Liver (tissue), 9 donors: ENCODE results near the gene CBR4. TPM values are rescaled to one million over a fixed set of nuclear protein-coding genes. Genes with fewer than 3 reads are reported as not detected.

Experiments
- DNase-seq: peaks from one replicate; pipeline ENCODE4 v3.0.0-alpha.2; 2017; ENCODE audit warnings: low spot score
- H3K27ac ChIP-seq, 2 donors: one replicate each; pipeline ENCODE4 v1.7.0; 2013; ENCODE audit warnings: inconsistent platforms in 2 of 2, low read length in 2 of 2, control low read depth in 1 of 2, low read depth in 1 of 2, mild to moderate bottlenecking in 1 of 2
- H3K27me3 ChIP-seq, 4 donors: one replicate each; pipeline versions ENCODE4 v1.6.1 to v1.7.0; 2013; ENCODE audit warnings: low read length in 3 of 4, inconsistent platforms in 1 of 4, mild to moderate bottlenecking in 1 of 4, moderate library complexity in 1 of 4; ENCODE audit not compliant: control insufficient read depth in 4 of 4, insufficient read depth in 4 of 4
- H3K36me3 ChIP-seq, 4 donors: one replicate each; pipeline versions ENCODE4 v1.6.1 to v1.7.0; 2013; ENCODE audit warnings: low read length in 3 of 4, mild to moderate bottlenecking in 3 of 4, low read depth in 1 of 4, moderate library complexity in 1 of 4; ENCODE audit not compliant: control insufficient read depth in 4 of 4, insufficient read depth in 3 of 4
- H3K4me1 ChIP-seq, 4 donors: one replicate each; pipeline versions ENCODE4 v1.6.1 to v1.7.0; 2013; ENCODE audit warnings: low read length in 3 of 4, mild to moderate bottlenecking in 3 of 4, moderate library complexity in 1 of 4; ENCODE audit not compliant: control insufficient read depth in 4 of 4, insufficient read depth in 4 of 4
- H3K4me3 ChIP-seq, 3 donors: one replicate each; pipeline versions ENCODE4 v1.6.1 to v1.7.0; 2013; ENCODE audit warnings: low read length in 3 of 3, control low read depth in 1 of 3, low read depth in 1 of 3, mild to moderate bottlenecking in 1 of 3
- H3K9ac ChIP-seq, 2 donors: one replicate each; pipeline ENCODE4 v1.7.0; 2013; ENCODE audit warnings: low read length in 2 of 2, mild to moderate bottlenecking in 2 of 2, moderate library complexity in 2 of 2, control low read depth in 1 of 2, low read depth in 1 of 2
- H3K9me3 ChIP-seq, 4 donors: one replicate each; pipeline versions ENCODE4 v1.6.1 to v1.7.0; 2013; ENCODE audit warnings: low read length in 3 of 4; ENCODE audit not compliant: control insufficient read depth in 4 of 4
- EGR1 ChIP-seq, 2 donors: IDR thresholded peaks; 2 replicates each; pipeline ENCODE4 v1.6.1; 2016 to 2018; ENCODE audit warnings: antibody characterized with exemption in 2 of 2, low read depth in 2 of 2
- FOXA1 ChIP-seq: IDR thresholded peaks from 2 replicates; pipeline ENCODE4 v1.6.1; 2016; ENCODE audit warnings: antibody characterized with exemption
- FOXA2 ChIP-seq: IDR thresholded peaks from 2 replicates; pipeline ENCODE4 v1.6.1; 2016; ENCODE audit warnings: antibody characterized with exemption
- GABPA ChIP-seq, 2 donors: IDR thresholded peaks in 1 of 2; conservative IDR thresholded peaks in 1 of 2; 2 replicates each; pipeline ENCODE4 v1.6.1; 2016; ENCODE audit warnings: antibody characterized with exemption in 2 of 2, mild to moderate bottlenecking in 1 of 2, moderate library complexity in 1 of 2
- HNF4A ChIP-seq, 2 donors: conservative IDR thresholded peaks; 2 replicates each; pipeline ENCODE4 v1.6.1; 2016; ENCODE audit warnings: antibody characterized with exemption in 2 of 2, mild to moderate bottlenecking in 2 of 2
- HNF4G ChIP-seq: IDR thresholded peaks from 2 replicates; pipeline ENCODE4 v1.6.1; 2016; ENCODE audit warnings: antibody characterized with exemption
- JUND ChIP-seq, 2 donors: IDR thresholded peaks; 2 replicates each; pipeline ENCODE4 v1.6.1; 2016; ENCODE audit warnings: antibody characterized with exemption in 2 of 2
- NR2F2 ChIP-seq: IDR thresholded peaks from 2 replicates; pipeline ENCODE4 v1.6.1; 2016; ENCODE audit warnings: antibody characterized with exemption
- RAD21 ChIP-seq, 2 donors: IDR thresholded peaks; 2 replicates each; pipeline ENCODE4 v1.6.1; 2016; ENCODE audit warnings: antibody characterized with exemption in 2 of 2, mild to moderate bottlenecking in 2 of 2
- RXRA ChIP-seq, 2 donors: IDR thresholded peaks; 2 replicates each; pipeline ENCODE4 v1.6.1; 2017 to 2018; ENCODE audit warnings: antibody characterized with exemption in 2 of 2, mild to moderate bottlenecking in 1 of 2
- SP1 ChIP-seq: IDR thresholded peaks from 2 replicates; pipeline ENCODE4 v1.6.1; 2018; ENCODE audit warnings: antibody characterized with exemption, mild to moderate bottlenecking
- TAF1 ChIP-seq: conservative IDR thresholded peaks from 2 replicates; pipeline ENCODE4 v1.6.1; 2016; ENCODE audit warnings: antibody characterized with exemption, mild to moderate bottlenecking
- YY1 ChIP-seq: IDR thresholded peaks from 2 replicates; pipeline ENCODE4 v1.6.1; 2016; ENCODE audit warnings: antibody characterized with exemption, mild to moderate bottlenecking
- WGBS: extraction: QIAGEN DNeasy Blood & Tissue Kit; methylation state at CpG from one replicate; pipeline ENCODE4 v1.1.7; 2013; 5-methylcytosine and 5-hydroxymethylcytosine counted together
- polyA plus RNA-seq, 2 donors: library from polyadenylated mRNA; stranded (reverse) in 1 of 2; unstranded in 1 of 2; fragments of 200-250 nt in 1 of 2; fragments of >200 nt in 1 of 2; fragmentation: Nextera tagmentation in 1 of 2; extraction: Ambion mirVana in 1 of 2; gene quantifications; one replicate each; pipeline versions ENCODE4 v1.2.1 to v1.2.3, GENCODE V29; 2013 to 2015
- total RNA-seq, 2 donors: library from RNA; depleted of rRNA; stranded (reverse); fragments of >200 nt; gene quantifications; one replicate each; pipeline ENCODE4 v1.2.3, GENCODE V29; 2014
- TF ChIP-seq, protein P1 (sequence below): IDR thresholded peaks from 2 replicates; pipeline ENCODE4 v1.6.1; 2016; ENCODE audit warnings: antibody characterized with exemption
- TF ChIP-seq, protein P2 (sequence below): IDR thresholded peaks from 2 replicates; pipeline ENCODE4 v1.6.1; 2016; ENCODE audit warnings: antibody characterized with exemption
- TF ChIP-seq, protein P3 (sequence below): IDR thresholded peaks from 2 replicates; pipeline ENCODE4 v1.6.1; 2016; ENCODE audit warnings: antibody characterized with exemption, mild to moderate bottlenecking
- TF ChIP-seq, protein P4 (sequence below): IDR thresholded peaks from 2 replicates; pipeline ENCODE4 v1.6.1; 2016; ENCODE audit warnings: antibody characterized with exemption
- TF ChIP-seq, protein P5 (sequence below): fragments of 150-350 bp; IDR thresholded peaks from 2 replicates; pipeline ENCODE4 v1.5.1; 2017; ENCODE audit warnings: improper control_type of control experiment, low read depth, low read length; ENCODE audit not compliant: missing input control
- donor health status: healthy.
- donor health status: healthy.
- donor health status: healthy.
- donor health status: healthy.
- donor health status: healthy.

Gene CBR4
- total and polyA plus RNA-seq, 4 donors = 9.4 to 32.8 (median 22.6) TPM

DNA sequence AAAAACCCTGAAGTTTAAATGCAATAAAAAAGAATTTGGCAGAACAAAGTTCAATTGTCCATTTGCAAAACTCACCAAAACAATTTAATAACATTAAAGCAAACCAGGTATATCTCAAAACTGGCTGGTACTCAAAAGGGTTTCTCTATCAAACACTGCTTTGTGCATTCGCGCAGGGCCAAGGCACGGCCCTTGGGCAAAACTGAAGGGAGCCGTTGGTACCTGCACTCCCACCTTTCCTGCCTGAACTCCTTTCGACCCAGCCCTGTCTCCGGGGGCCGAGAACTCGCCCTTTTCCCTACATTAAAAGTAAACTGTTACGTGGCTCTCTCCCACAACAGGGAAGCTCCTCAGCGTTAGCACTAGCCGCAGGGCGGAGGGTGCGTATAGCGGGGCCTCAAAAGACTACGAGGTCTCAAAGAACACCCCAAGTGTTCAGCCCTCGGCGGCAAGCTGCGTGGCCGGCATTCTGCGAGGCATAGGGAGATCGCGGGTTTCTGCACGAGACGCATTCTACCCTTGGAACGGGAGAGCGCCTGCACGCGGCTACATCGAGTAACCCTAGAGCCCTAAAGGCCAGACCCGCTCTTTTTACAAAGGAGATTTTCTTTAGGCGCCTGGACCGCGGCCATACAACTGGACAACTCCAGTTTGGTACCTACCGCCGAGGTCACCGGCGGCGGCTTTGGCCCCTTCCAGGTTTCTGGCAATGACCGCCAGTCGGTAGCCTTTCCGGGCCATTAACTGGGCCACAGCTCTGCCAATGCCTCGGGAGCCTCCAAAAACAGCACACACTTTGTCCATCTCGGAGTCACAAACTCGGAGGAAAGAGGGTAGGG, 550 bp downstream of the CBR4 start:
- H3K4me1 ChIP-seq = peaks cover 4 to 37% (median 30%) of the 10 kb centered on the region in 4 donors
- TF ChIP-seq RXRA (IDR thresholded peaks at IDR 0.05) (peak in 1 of 2 donors; percentile 17), YY1 (no peak), GABPA (IDR thresholded peaks at IDR 0.05 in 1 of 2, conservative IDR thresholded peaks at IDR 0.05 in 1 of 2) (no peak)
- TF ChIP-seq, protein P1, sequence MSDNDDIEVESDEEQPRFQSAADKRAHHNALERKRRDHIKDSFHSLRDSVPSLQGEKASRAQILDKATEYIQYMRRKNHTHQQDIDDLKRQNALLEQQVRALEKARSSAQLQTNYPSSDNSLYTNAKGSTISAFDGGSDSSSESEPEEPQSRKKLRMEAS = peak; percentile 24
- TF ChIP-seq, protein P2, sequence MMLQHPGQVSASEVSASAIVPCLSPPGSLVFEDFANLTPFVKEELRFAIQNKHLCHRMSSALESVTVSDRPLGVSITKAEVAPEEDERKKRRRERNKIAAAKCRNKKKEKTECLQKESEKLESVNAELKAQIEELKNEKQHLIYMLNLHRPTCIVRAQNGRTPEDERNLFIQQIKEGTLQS = no peak
- under 1% methylated on average over 44 of the region's 44 CpGs for WGBS
- H3K36me3 ChIP-seq = no peaks in the 10 kb centered on the region
- DNase-seq = peak; percentile 75
- no peaks in the 10 kb centered on the region for H3K27me3 ChIP-seq
- H3K9ac ChIP-seq = peak overlapping the region; percentile 61 to 99
- peak overlapping the region; percentile 88 to 99 for H3K27ac ChIP-seq
- no peaks in the 10 kb centered on the region for H3K9me3 ChIP-seq
- peak overlapping the region; percentile 72 to 93 (median 92) for H3K4me3 ChIP-seq

DNA sequence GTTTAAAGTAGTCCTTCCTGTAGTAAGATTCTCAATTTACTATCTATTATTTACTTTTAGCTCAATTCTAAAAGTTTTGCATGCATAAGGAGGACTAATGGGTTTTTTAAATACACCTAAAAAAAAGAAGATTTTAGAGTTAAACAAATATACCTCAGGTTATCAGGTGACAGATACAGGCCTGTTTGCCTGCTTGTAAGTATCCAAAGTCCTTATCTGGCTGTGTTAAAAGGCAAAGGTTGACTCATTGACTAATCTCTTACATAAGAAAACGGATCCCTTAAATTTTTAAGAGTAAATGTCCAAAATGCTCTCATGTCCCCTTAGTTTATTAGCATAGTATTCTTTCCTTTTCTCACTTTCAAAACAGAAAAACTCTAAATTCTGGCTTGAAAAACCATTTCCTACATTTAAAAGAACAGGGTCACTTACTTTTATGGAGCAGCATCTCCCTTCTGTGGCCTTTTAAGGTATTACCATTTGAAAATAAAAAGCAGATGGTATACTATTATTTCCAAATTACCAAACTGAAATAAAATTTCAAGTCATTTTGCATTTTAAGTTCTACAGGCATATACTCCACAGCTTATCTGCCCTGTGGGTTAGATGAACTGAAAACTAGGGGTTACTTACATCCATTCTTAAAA, 4.5 kb downstream of the CBR4 start:
- H3K4me3 ChIP-seq = peak overlapping the region in 1 of 3 donors; percentile 11
- no peak overlapping the region for H3K9ac ChIP-seq
- 17% methylated on average over 1 of the region's 1 CpG for WGBS
- H3K9me3 ChIP-seq = no peaks in the 10 kb centered on the region
- peak overlapping the region; percentile 17 to 65 for H3K27ac ChIP-seq
- TF ChIP-seq RAD21 (IDR thresholded peaks at IDR 0.05) (peak; percentile 56 to 64), FOXA2 (peak; percentile 28), HNF4G (peak; percentile 88), NR2F2 (peak; percentile 11), RXRA (IDR thresholded peaks at IDR 0.05) (peak; percentile 63 to 79), JUND (IDR thresholded peaks at IDR 0.05) (peak; percentile 67 to 79), FOXA1 (no peak), EGR1 (IDR thresholded peaks at IDR 0.05; ENCODE audit: low read depth in 2 of 2) (no peak), HNF4A (conservative IDR thresholded peaks at IDR 0.05) (peak; percentile 97 to 98), YY1 (peak; percentile 61), GABPA (IDR thresholded peaks at IDR 0.05 in 1 of 2, conservative IDR thresholded peaks at IDR 0.05 in 1 of 2) (no peak), SP1 (peak; percentile 83), TAF1 (no peak)
- TF ChIP-seq, protein P3, sequence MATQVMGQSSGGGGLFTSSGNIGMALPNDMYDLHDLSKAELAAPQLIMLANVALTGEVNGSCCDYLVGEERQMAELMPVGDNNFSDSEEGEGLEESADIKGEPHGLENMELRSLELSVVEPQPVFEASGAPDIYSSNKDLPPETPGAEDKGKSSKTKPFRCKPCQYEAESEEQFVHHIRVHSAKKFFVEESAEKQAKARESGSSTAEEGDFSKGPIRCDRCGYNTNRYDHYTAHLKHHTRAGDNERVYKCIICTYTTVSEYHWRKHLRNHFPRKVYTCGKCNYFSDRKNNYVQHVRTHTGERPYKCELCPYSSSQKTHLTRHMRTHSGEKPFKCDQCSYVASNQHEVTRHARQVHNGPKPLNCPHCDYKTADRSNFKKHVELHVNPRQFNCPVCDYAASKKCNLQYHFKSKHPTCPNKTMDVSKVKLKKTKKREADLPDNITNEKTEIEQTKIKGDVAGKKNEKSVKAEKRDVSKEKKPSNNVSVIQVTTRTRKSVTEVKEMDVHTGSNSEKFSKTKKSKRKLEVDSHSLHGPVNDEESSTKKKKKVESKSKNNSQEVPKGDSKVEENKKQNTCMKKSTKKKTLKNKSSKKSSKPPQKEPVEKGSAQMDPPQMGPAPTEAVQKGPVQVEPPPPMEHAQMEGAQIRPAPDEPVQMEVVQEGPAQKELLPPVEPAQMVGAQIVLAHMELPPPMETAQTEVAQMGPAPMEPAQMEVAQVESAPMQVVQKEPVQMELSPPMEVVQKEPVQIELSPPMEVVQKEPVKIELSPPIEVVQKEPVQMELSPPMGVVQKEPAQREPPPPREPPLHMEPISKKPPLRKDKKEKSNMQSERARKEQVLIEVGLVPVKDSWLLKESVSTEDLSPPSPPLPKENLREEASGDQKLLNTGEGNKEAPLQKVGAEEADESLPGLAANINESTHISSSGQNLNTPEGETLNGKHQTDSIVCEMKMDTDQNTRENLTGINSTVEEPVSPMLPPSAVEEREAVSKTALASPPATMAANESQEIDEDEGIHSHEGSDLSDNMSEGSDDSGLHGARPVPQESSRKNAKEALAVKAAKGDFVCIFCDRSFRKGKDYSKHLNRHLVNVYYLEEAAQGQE = peak; percentile 27
- TF ChIP-seq, protein P4, sequence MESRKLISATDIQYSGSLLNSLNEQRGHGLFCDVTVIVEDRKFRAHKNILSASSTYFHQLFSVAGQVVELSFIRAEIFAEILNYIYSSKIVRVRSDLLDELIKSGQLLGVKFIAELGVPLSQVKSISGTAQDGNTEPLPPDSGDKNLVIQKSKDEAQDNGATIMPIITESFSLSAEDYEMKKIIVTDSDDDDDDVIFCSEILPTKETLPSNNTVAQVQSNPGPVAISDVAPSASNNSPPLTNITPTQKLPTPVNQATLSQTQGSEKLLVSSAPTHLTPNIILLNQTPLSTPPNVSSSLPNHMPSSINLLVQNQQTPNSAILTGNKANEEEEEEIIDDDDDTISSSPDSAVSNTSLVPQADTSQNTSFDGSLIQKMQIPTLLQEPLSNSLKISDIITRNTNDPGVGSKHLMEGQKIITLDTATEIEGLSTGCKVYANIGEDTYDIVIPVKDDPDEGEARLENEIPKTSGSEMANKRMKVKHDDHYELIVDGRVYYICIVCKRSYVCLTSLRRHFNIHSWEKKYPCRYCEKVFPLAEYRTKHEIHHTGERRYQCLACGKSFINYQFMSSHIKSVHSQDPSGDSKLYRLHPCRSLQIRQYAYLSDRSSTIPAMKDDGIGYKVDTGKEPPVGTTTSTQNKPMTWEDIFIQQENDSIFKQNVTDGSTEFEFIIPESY = peak; percentile 72
- TF ChIP-seq, protein P5, sequence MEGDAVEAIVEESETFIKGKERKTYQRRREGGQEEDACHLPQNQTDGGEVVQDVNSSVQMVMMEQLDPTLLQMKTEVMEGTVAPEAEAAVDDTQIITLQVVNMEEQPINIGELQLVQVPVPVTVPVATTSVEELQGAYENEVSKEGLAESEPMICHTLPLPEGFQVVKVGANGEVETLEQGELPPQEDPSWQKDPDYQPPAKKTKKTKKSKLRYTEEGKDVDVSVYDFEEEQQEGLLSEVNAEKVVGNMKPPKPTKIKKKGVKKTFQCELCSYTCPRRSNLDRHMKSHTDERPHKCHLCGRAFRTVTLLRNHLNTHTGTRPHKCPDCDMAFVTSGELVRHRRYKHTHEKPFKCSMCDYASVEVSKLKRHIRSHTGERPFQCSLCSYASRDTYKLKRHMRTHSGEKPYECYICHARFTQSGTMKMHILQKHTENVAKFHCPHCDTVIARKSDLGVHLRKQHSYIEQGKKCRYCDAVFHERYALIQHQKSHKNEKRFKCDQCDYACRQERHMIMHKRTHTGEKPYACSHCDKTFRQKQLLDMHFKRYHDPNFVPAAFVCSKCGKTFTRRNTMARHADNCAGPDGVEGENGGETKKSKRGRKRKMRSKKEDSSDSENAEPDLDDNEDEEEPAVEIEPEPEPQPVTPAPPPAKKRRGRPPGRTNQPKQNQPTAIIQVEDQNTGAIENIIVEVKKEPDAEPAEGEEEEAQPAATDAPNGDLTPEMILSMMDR = peak; percentile 28
- TF ChIP-seq, protein P1 = peak; percentile 53
- TF ChIP-seq, protein P2 = peak; percentile 28
- DNase-seq = no peak
- H3K27me3 ChIP-seq = no peaks in the 10 kb centered on the region
- H3K36me3 ChIP-seq = peaks cover 0 to 8% (median 6%) of the 10 kb centered on the region in 4 donors
- H3K4me1 ChIP-seq = peaks cover 4 to 45% (median 36%) of the 10 kb centered on the region in 4 donors
